Measurements from ENCODE around the gene SUGP2. TPM values are rescaled to one million over a fixed set of nuclear protein-coding genes. Genes with fewer than 3 reads are reported as not detected.

SUGP2 gene
- total and polyA plus RNA-seq, 9 of the 15 experiments (the other 6 are each of a cell fraction or from before 2014, with no cell fraction given): 13.1 to 101 (median 63.1) TPM

- TF ChIP-seq SIN3A (IDR thresholded peaks at IDR 0.05; ENCODE audit: borderline replicate concordance in 2 of 2, control insufficient read depth in 1 of 2, low read depth in 2 of 2, low read length in 2 of 2): 0 out of 4 replicates have a peak, but pooled peaks of 1 of the 2 experiments have one; percentile 29
- TF ChIP-seq DPF2 (IDR thresholded peaks at IDR 0.05): peak; percentile 83
- no peak for TF ChIP-seq CHD1 (IDR thresholded peaks at IDR 0.05; ENCODE audit: low read length)
- peak; percentile 23; the same call in 1 of the 2 replicates for TF ChIP-seq ATF7 (IDR thresholded peaks at IDR 0.05)
- no peak for TF ChIP-seq SIN3B (IDR thresholded peaks at IDR 0.05; ENCODE audit: low read depth)
- TF ChIP-seq RCOR1 (IDR thresholded peaks at IDR 0.05; ENCODE audit: borderline replicate concordance in 1 of 2, low read depth in 2 of 2, low read length in 2 of 2): peak in 1 of 2 experiments; percentile 80; a peak in 2 of 4 replicates
- TF ChIP-seq PHTF2 (CRISPR knock-in tag; IDR thresholded peaks at IDR 0.05): no peak
- TF ChIP-seq ZFP36 (IDR thresholded peaks at IDR 0.05; ENCODE audit: low read depth, low read length, partially characterized antibody): peak; percentile 95
- no peak for TF ChIP-seq ZNF274 (IDR thresholded peaks at IDR 0.05; ENCODE audit: borderline replicate concordance, low read depth, low read length)
- peak; percentile 97 for TF ChIP-seq RBM25 (IDR thresholded peaks at IDR 0.05; ENCODE audit: low read depth, low read length, severe bottlenecking)
- TF ChIP-seq ZNF584 (CRISPR knock-in tag; IDR thresholded peaks at IDR 0.05; ENCODE audit: low read depth): no peak
- TF ChIP-seq CCNT2 (IDR thresholded peaks at IDR 0.05; ENCODE audit: borderline replicate concordance, extremely low read depth, insufficient read length, low read depth, low read length): no peak
- no peak for TF ChIP-seq ZNF551 (CRISPR knock-in tag; IDR thresholded peaks at IDR 0.05)
- no peak for TF ChIP-seq PCBP1 (IDR thresholded peaks at IDR 0.05; ENCODE audit: low read depth, low read length, poor library complexity, severe bottlenecking)
- no peak for TF ChIP-seq ID3 (CRISPR knock-in tag; IDR thresholded peaks at IDR 0.05)
- TF ChIP-seq ID3 (tag; IDR thresholded peaks at IDR 0.05): no peak
- no peak for TF ChIP-seq NUFIP1 (IDR thresholded peaks at IDR 0.05; ENCODE audit: partially characterized antibody)
- TF ChIP-seq ETS2 (tag; IDR thresholded peaks at IDR 0.05; ENCODE audit: borderline replicate concordance, poor library complexity, severe bottlenecking): no peak
- no peak for TF ChIP-seq SMC3 (conservative IDR thresholded peaks at IDR 0.05; ENCODE audit: insufficient read depth, low read depth, low read length)
- no peak for TF ChIP-seq FOXJ2 (tag; IDR thresholded peaks at IDR 0.05)
- no peak for TF ChIP-seq RBM22 (IDR thresholded peaks at IDR 0.05; ENCODE audit: low read depth, low read length, poor library complexity, severe bottlenecking)
- peak; percentile 5; the same call in 1 of the 2 replicates for TF ChIP-seq MAFF (IDR thresholded peaks at IDR 0.05; ENCODE audit: low read length)
- no peak for TF ChIP-seq RBM39 (optimal IDR thresholded peaks at IDR 0.05; ENCODE audit: low read depth, low read length)
- TF ChIP-seq KLF6 (CRISPR knock-in tag; IDR thresholded peaks at IDR 0.05; ENCODE audit: borderline replicate concordance): no peak
- TF ChIP-seq LEF1 (IDR thresholded peaks at IDR 0.05): peak; percentile 59
- TF ChIP-seq JUND (IDR thresholded peaks at IDR 0.05; ENCODE audit: borderline replicate concordance, low read depth, low read length): peak; percentile 97
- peak; percentile 96 for TF ChIP-seq JUND (tag; IDR thresholded peaks at IDR 0.05; ENCODE audit: borderline replicate concordance, low read depth, low read length)
- no peak for TF ChIP-seq NRF1 (conservative IDR thresholded peaks at IDR 0.05 in 1 of 2, IDR thresholded peaks at IDR 0.05 in 1 of 2)
- TF ChIP-seq ZNF347 (CRISPR knock-in tag; IDR thresholded peaks at IDR 0.05; ENCODE audit: low read depth): no peak
- no peak for TF ChIP-seq BMI1 (IDR thresholded peaks at IDR 0.05; ENCODE audit: low read length)
- TF ChIP-seq KLF16 (IDR thresholded peaks at IDR 0.05): peak; percentile 23; the same call in 1 of the 2 replicates
Measured at GRCh38 chr19:19062454-19063182, 29.3 kb upstream of the SUGP2 start (continued).

All from K562 (cell line).